Fibroblast of skin of right biceps (primary cell): Measurements from ENCODE around the gene SCN3B.

Experiments used
- DNase-seq: peaks from one replicate; pipeline ENCODE4 v3.0.0-alpha.2; 2013

SCN3B gene

GRCh38 chr11:123653827-123654565, 428 bp downstream of the SCN3B start:
- DNase-seq = peak; percentile 42

DNA sequence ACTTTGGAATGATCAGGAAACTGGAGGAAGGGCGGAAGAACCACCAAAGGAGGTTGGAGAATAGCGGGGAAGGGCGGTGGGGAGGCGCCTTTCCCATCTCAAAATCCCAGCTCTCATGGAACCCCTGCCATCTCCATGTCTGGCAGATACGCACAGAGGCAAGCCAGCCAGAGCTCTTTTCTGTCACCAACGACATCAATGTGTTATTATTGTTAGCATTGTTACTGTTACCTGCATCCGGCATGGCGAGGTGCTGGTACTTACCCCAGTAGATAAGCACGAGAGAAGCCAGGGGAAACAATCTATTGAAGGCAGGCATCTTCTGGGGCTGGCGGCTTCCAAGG, 969 bp downstream of the SCN3B start:
- DNase-seq = no peak

- no peak for DNase-seq
Observed at GRCh38 chr11:123652599-123652998, 1.8 kb downstream of the SCN3B start.

DNA sequence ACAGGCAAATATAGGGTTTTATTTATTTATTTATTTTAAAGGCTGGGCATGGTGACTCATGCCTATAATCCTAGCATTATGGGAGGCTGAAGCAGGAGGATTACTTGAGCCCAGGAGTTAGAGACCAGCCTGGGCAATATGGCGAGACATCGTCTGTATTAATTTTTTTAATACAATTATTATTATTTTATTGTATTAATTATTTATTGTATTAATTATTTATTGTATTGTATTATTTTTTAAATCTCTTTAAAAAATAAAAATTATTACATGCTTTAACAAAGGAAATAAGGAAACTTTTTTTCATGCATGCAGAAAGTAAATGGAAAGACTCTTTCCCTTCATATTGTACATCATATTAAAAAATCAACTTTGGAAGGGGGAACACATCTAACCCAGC, 3.5 kb downstream of the SCN3B start:
- no peak for DNase-seq

DNA sequence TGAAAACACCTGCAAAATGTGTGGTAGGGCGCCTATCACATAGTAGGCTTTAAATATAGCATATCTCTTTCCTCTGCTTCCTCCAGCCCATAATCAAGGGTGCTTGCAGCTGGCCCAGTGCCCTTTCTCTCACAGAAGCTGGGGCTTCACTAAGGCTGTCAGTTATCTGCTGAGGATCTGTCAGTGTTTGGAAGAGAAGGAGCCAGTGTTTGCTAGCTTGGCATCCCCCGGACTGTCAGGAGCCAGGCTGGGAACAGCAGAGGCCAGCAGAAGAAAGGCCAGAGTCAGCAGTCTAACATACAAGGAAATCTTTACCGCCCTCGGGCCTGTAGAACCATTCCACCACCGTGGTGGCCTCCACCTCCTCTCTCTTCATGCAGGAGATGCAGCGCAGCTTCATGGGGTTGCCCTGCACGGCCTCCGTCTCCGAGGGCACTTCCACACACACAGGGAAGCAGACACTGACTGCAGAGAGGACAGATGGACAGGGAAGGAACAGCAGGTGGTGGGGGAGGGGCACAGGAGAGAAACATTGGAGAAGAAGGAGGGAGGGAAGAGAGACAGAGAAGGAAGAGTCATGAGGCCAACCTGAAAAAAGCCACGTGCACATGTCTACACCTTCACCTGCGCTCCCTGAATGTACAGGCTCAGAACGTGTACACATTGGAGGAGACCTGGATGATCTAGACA, 9.0 kb downstream of the SCN3B start:
- no peak for DNase-seq

DNA sequence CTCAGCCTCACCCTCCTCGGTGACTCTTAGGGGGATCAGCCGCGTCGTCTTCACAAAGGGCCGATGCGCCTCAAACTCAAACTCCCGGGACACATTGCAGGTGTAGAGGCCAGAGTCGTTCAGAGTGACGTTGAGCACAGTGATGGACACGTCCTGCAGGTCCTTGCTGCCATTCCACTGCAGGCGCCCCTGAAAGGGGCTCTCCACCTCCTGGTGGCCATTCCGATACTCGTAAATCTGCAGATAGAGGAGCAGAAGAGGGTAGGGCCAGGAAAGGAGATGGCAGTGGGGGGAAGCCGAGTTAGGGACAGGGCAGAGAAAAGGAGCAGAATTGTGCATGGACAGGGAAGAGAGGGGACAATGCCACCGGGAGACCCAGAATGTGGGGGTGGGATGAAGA, 12.0 kb downstream of the SCN3B start:
- DNase-seq = no peak

DNA sequence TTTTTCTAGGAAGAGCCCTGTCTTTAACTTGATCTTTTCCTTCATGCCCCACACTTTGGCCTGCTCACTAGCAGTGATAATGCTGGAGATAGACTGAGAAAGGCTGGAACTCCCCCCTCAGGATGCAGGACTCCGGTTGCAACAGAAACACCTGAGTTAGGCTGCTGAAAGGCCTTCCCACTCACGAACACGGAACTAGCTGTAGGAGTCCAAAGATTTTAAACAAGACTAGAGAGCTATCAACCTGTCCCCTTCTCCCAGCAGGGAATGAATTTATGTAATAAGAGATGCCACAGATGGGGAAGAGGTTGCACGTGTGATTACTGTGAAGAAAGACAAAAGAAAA, 13.0 kb downstream of the SCN3B start:
- no peak for DNase-seq

GRCh38 chr11:123640677-123641494, 13.5 kb downstream of the SCN3B start:
- DNase-seq = peak; percentile 31

GRCh38 chr11:123640029-123640428, 14.4 kb downstream of the SCN3B start:
- DNase-seq = no peak

- no peak for DNase-seq
Observed at GRCh38 chr11:123630126-123630608, 24.3 kb downstream of the SCN3B start.

- peak; percentile 17 for DNase-seq
Observed at GRCh38 chr11:123628936-123629683, 25.3 kb downstream of the SCN3B start.

DNA sequence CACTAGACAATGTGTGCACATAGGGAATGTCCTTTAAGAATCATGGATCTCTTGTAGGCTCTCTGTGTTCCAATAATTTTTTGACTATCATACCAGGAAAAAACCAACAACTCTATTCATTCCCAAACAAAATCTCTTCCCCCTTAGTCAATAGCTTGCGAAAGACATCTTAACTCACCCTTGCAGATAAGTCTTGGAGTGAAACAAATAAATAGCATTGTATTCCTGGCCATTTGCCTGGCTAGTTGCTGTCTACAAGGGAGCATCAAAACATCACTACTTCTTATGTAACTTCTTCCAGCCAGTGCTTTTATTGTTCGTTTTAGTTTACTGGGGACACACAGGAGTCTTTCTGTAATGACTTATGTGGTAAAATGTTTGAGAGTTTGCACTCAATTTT, 29.4 kb downstream of the SCN3B start:
- no peak for DNase-seq

DNA sequence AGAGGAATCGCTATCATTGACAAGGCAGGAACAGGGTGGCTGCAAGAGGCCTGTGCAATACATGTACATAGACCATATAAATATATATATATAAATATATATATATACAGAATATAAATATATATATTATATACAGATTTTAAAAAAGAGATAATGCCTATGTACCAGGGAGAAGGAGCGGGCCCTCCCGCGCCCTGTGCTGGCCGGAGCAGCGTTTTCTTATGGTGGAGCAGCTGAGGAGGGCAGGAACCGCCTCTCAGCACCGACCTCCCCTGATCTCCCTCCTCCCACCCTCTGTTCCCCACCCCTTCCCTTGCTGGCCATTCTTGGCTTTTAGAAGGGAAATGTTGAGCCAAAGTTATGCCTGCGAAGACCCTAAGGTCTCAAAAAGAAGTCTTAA, 31.8 kb downstream of the SCN3B start:
- no peak for DNase-seq

DNA sequence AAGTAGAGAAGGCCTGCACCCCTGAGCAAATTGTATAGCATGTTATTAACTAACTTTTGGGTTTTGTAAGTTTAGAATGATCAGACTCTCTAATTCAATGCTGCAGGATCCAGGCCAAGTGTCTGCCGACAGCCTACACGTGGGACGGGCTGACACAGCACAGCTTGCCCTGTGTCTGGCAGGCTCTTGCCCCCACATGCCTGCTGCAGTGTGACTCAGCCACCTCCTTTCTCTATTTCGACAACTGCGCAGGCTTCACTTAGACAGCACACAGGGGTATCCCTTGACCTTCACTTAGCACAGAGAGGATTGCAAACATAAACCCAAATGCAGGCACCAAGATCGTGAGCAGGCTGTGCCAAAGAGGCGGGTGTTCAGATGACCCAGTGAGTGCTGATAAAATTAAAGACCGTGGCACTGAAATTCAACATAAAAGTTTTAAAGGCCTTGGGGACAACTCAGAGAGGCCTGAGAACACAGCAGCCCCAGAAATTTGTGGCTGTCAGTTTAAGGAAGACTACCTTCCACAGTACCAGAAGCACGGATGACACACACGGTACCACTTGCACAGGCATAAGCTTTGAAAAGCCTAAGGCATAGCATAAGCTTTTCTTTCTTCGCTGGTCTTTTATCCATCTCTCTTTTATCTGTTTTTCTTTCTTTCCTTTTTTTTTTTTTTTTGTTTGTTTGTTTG, 37.8 kb downstream of the SCN3B start:
- DNase-seq = peak; percentile 14

DNA sequence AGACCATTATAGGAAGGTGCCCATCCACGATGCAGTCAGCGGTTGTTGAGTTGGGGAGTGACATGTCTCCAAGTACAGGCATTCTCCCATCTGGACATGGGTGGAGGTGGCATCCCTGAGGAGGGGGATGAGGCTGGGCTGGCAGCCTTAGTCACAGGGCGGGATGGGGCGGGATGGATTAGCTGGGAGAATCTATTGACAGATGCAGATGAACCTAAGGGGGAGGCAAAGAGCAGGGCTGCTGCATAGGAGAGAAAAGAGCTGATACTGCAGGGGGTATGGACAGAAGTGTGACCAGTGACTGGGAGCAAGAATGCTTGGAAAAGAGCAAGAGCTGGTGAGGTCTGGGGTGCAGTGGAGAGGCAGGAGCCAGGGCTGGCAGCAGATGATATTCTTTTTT, 42.7 kb downstream of the SCN3B start:
- DNase-seq = no peak

DNA sequence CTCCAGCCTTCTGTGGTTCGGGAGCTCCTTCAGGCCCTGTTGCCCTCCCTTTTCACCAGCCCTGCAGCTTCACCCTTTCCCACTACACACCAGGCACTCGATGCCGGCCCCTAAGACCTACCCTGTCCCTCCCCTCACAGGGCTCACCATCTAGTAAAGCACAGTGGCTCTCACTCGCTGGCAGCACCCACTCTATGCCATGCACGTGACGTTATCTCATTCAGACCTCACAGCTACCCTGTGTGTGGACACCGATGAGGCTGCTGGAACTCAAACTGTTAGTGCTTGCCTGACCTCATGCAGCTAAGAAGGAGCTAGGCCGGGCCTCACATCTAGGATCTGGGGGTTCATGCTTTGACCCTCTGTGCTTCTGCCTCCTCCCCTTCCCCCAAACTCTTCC, 45.5 kb downstream of the SCN3B start:
- no peak for DNase-seq

DNA sequence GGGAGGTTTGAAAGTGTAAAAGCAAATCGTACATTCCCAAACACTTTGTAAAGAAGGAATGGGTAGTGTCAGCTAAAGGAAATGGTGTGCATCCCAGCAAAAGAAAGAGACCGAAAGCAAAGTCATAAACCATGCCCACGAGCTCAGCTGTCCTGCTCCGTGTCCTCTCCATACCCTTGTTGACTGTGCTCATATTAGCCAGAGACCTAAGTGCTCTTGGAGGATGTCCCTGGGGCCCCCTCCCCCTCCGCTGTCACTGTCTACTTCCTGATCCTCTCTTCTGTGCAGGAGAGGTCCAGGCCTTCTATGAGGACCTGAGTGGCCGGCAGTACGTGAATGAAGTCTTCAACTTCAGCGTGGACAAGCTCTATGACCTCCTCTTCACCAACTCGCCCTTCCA, 46.1 kb downstream of the SCN3B start:
- DNase-seq = no peak

GRCh38 chr11:123607781-123608180, 46.6 kb downstream of the SCN3B start:
- DNase-seq = no peak

- DNase-seq = no peak
Observed at GRCh38 chr11:123603666-123604065, 50.8 kb downstream of the SCN3B start.

DNA sequence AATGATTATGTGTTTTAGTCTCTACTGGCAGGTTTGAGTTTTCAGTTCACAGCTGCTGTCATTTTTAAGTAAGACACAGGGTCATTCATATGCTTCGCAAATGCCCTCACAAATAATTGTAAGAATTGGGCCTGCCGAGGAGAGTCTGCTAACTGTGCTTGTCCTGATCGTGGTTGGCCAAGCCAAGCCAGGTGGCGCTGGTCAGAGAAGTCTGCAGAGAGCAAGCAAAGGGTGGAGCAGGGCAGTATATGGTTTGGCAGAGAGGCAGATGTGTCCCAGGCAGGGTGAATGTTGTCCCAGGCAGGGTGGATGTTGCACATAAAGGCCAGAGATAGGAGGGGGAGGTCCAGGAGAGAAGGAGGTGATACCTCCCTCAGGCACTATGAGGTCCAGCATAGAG, 52.7 kb downstream of the SCN3B start:
- no peak for DNase-seq

DNA sequence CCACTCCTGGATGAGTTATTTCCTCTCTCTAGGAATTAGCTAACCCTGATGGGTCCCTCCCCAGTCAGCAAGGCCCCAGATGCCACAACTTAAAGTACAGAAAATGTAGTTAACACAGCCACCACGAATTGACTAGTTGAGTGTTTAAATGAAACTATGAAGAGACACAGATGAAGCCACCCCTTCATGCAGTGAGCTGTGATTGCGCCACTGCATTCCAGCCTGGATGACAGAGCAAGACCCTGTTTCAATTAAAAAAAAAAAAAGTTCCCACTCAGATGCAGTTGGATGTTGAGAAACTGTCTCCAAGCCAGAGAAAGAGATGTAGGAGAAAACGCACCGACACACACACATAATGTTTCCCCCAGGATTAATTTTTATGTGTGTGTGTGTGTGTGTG, 53.3 kb downstream of the SCN3B start:
- DNase-seq = peak; percentile 85

GRCh38 chr11:123597859-123598258, 56.6 kb downstream of the SCN3B start:
- no peak for DNase-seq

DNA sequence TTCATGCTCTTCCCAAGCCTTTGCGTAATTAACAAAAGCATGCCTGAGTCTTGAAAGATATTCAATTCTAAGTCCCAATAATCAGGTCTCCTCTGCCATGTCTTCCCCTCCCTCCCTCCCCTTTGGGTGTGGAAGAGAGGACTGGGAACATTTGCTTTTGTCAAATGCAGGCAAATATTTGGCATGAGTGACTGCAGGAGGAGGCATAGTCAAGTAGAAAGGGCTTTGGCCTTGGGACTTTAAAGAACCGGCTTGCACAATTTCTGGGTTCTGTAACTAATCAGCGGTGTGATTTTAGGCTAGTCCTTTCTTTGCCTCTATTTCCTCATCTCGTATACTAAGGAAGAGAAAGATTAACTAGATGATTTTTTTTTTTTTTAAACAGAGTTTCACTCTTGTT, 59.5 kb downstream of the SCN3B start:
- no peak for DNase-seq
